Large intestine (tissue), 3 donors: ENCODE data around the gene SH2D4B. TPM values are rescaled to one million over a fixed set of nuclear protein-coding genes. Genes with fewer than 3 reads are reported as not detected.

ENCODE experiments used
- DNase-seq, 2 donors: peaks; one replicate each; pipeline versions ENCODE4 v3.0.0 to v3.0.0-alpha.2; 2013
- H3K27ac ChIP-seq: one replicate; pipeline ENCODE4 v1.5.1; 2013; ENCODE audit warnings: low read length
- H3K27me3 ChIP-seq: 2 replicates; pipeline ENCODE4 v1.6.1; 2013; ENCODE audit warnings: low read length; ENCODE audit not compliant: control insufficient read depth, insufficient read depth
- H3K36me3 ChIP-seq: 2 replicates; pipeline ENCODE4 v1.6.1; 2013; ENCODE audit warnings: low read length; ENCODE audit not compliant: control insufficient read depth, insufficient read depth
- H3K4me1 ChIP-seq: one replicate; pipeline ENCODE4 v1.6.1; 2013; ENCODE audit warnings: low read length; ENCODE audit not compliant: control insufficient read depth, insufficient read depth
- H3K4me3 ChIP-seq: one replicate; pipeline ENCODE4 v1.5.1; 2013; ENCODE audit warnings: low read length
- H3K9me3 ChIP-seq: one replicate; pipeline ENCODE4 v1.6.1; 2013; ENCODE audit warnings: mild to moderate bottlenecking, low read depth, low read length, moderate library complexity; ENCODE audit not compliant: control insufficient read depth
- WGBS: methylation state at CpG from one replicate; pipeline ENCODE4 v1.1.5; 2013; ENCODE audit warnings: low lambda C conversion rate; ENCODE audit not compliant: insufficient coverage; 5-methylcytosine and 5-hydroxymethylcytosine counted together
- polyA plus RNA-seq: library from polyadenylated mRNA; unstranded; fragments of 120-200 nt; gene quantifications from one replicate; pipeline ENCODE4 v1.2.1, GENCODE V29; 2013

Gene SH2D4B
- polyA plus RNA-seq, 1 donor = 0.01 TPM

DNA sequence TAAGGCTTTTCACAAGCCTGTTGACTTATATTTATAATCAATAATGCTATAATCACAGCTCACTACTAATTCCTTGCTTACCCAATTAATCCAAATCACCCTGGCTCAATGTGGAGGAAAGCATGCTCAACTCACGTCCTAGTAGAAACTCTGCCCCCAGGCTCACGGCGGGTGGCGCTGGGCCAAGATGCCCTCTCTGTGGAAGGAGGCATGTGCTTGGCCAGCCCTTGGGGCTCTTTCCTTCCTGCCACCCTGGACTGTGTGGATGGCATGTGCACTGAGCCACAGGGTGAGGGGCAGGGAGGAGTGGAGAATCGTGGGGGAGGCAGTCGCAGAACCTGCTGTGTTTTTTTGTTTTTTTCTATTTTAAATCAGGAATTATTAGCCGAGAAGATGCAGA, 96.2 kb downstream of the SH2D4B start:
- Histone ChIP-seq H3K4me3 (no peak overlapping the region), H3K9me3 (no peaks in the 10 kb centered on the region), H3K36me3 (no peaks in the 10 kb centered on the region), H3K27me3 (no peaks in the 10 kb centered on the region), H3K27ac (no peak overlapping the region), H3K4me1 (no peaks in the 10 kb centered on the region)
- WGBS = 100% methylated on average over 1 of the region's 7 CpGs
- no peak for DNase-seq

DNA sequence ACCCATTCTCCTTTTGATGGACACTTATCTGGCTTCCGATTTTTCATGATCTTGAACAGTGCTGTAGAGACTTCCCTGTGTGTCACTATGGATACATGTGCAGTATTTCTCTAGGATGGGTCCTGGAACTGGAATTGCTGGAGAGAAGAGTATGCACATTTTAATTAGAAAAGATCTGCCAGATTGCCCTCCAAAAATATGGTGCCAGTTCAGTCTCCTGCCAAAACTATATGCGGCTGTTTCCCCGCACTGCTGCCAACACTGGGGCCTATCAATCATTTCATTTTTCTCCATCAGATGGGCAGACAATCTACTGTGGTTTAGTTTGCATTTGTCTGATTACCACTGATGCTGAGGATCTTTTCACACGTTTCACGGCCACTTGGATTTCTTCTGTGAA, 105.0 kb downstream of the SH2D4B start:
- no peak for DNase-seq
- no peaks in the 10 kb centered on the region for H3K36me3 ChIP-seq
- WGBS = 93% methylated on average over 3 of the region's 5 CpGs
- H3K27ac ChIP-seq = no peak overlapping the region
- no peaks in the 10 kb centered on the region for H3K9me3 ChIP-seq
- no peaks in the 10 kb centered on the region for H3K4me1 ChIP-seq
- H3K27me3 ChIP-seq = no peaks in the 10 kb centered on the region
- H3K4me3 ChIP-seq = no peak overlapping the region

DNA sequence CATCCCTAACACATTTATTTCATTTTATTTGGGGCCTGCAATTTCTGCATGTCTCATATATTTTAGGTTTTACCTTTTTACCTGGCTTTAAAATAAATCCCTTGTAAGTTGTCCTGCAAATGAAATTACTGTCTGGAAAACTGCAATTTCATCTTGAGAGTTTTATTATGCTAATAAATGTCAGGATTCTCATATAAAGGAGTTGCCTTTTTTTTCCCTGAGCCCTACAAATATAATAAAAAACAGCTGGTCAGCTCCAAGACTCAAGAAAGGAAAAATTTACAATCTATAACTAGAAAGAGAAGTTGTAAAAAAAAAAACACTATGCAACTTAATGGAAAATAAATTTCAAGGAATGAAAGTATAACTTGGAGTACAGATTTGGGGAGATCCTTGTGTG, 108.7 kb downstream of the SH2D4B start:
- Histone ChIP-seq H3K4me1 (no peaks in the 10 kb centered on the region), H3K36me3 (no peaks in the 10 kb centered on the region), H3K4me3 (no peak overlapping the region), H3K27me3 (no peaks in the 10 kb centered on the region), H3K9me3 (no peaks in the 10 kb centered on the region), H3K27ac (no peak overlapping the region)
- DNase-seq = no peak

DNA sequence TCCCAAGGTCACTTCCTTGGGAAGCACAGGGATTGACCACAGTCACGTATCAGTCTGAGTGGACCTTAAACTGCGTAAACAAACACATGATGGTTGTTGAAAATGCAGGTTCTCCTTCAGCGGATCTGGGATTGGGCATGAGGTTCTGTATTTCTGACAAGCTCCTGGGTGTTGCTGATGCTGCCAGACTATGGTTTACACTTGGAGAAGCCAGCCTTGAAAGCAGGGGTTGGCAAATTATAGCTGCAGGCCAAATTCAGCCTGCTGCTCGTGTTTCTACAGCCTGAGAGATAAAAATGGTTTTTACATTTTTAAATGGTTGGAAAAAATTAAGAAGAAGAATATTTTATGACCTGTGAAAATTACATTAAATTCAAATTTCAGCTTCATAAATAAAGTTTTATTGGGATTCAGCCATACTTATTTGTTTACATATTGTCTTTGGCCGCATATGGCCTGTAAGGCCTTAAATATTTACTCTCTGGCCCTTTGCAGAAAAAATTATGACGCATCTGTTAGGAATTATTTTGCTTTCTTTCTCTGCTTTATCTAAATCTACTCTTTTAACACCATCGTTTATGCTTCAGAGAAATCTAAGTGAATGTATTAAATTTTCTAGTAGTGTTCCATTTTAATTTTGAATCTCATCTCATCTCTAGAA, 109.6 kb downstream of the SH2D4B start:
- 76% methylated on average over 4 of the region's 7 CpGs for WGBS

DNA sequence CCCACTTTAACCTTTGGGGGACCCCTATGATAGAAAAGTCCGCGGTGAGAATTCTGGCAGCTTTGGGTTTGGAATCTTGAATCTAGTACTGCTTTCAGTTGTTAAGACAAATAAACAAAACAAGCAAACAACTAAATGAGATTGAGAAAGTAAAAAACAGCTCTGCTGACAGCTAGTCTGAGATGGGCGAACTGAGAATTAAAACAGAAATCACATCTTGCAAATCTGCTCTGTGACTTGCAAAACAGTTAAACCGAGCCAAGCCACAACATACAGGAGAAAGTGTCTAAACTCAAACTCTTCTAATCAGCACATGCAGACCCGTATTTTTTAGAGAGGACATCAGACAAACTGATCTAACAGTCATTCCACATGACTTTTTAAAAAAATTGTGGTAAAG, 110.4 kb downstream of the SH2D4B start:
- 89% methylated on average over 3 of the region's 5 CpGs for WGBS
- no peak overlapping the region for H3K4me3 ChIP-seq
- H3K4me1 ChIP-seq = no peaks in the 10 kb centered on the region
- H3K9me3 ChIP-seq = no peaks in the 10 kb centered on the region
- DNase-seq = no peak
- no peak overlapping the region for H3K27ac ChIP-seq
- no peaks in the 10 kb centered on the region for H3K27me3 ChIP-seq
- no peaks in the 10 kb centered on the region for H3K36me3 ChIP-seq

More for the DNA sequence above, 109.6 kb downstream of the SH2D4B start:
- no peaks in the 10 kb centered on the region for H3K36me3 ChIP-seq
- no peak for DNase-seq
- H3K27me3 ChIP-seq = no peaks in the 10 kb centered on the region
- H3K4me1 ChIP-seq = no peaks in the 10 kb centered on the region
- H3K9me3 ChIP-seq = no peaks in the 10 kb centered on the region
- H3K27ac ChIP-seq = no peak overlapping the region
- no peak overlapping the region for H3K4me3 ChIP-seq

DNA sequence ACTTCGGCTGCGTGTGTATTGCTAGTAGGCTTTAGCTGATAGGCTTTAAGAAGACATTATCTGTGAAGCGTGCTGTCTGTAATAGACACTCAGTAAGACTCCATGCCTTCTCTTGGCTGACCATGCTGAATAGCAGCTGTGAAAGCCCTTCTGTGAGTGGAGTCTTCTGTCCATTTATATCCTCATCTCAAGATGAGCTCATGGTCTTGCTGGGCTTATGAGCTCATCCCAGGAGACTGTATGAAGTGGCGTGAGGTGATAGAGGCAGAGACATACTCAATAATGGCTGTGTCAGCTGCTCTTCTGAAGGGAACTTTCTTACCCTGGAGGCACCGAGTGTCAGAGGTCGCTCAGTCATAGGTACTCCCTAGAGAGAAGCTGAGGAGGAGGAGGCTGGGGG, 111.5 kb downstream of the SH2D4B start:
- DNase-seq = no peak
- Histone ChIP-seq H3K36me3 (no peaks in the 10 kb centered on the region), H3K4me3 (no peak overlapping the region), H3K27me3 (no peaks in the 10 kb centered on the region), H3K4me1 (no peaks in the 10 kb centered on the region), H3K27ac (no peak overlapping the region), H3K9me3 (no peaks in the 10 kb centered on the region)
- no CpG with 5 or more reads among the region's 6 CpGs for WGBS

DNA sequence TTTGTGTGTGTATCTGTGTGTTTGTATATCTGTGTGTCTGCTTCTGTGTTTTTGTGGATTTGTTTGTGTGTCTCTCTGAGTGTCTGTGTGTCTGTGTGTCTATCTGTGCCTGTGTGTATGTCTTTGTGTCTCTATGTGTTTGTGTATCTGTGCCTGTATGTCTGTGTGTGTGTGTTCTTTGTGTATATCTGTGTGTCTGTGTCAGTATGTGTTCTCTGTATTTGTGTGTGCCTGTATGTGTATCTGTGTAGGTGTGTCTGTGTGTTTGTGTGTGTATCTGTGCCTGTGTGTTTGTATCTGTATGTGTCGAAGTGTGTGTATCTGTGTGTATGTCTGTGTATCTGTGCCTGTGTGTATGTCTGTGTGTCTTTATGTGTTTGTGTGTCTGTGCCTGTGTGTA, 118.2 kb downstream of the SH2D4B start:
- WGBS = no CpG with 5 or more reads among the region's 1 CpG
- Histone ChIP-seq H3K4me3 (no peak overlapping the region), H3K36me3 (no peaks in the 10 kb centered on the region), H3K9me3 (peaks cover 21% of the 10 kb centered on the region), H3K27me3 (no peaks in the 10 kb centered on the region), H3K4me1 (no peaks in the 10 kb centered on the region), H3K27ac (no peak overlapping the region)
- DNase-seq = no peak

DNA sequence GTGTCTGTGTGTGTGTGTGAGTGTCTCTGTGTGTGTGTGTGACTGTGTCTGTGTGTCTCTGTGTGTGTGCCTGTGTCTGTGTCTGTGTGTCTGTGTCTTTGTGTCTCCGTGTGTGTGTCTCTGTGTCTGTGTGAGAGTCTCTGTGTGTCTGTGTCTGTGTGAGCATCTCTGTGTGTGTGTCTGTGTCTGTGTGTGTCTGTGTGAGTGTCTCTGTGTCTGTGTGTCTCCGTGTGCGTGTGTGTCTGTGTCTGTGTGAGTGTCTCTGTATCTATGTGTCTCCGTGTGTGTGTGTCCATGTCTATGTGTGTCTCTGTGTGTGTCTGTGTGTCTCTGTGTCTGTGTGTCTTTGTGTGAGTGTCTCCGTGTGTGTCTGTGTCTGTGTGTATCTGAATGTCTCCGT, 120.4 kb downstream of the SH2D4B start:
- Histone ChIP-seq H3K27ac (no peak overlapping the region), H3K27me3 (no peaks in the 10 kb centered on the region), H3K9me3 (peaks cover 21% of the 10 kb centered on the region), H3K4me3 (no peak overlapping the region), H3K36me3 (no peaks in the 10 kb centered on the region), H3K4me1 (no peaks in the 10 kb centered on the region)
- WGBS = no CpG with 5 or more reads among the region's 6 CpGs
- no peak for DNase-seq

DNA sequence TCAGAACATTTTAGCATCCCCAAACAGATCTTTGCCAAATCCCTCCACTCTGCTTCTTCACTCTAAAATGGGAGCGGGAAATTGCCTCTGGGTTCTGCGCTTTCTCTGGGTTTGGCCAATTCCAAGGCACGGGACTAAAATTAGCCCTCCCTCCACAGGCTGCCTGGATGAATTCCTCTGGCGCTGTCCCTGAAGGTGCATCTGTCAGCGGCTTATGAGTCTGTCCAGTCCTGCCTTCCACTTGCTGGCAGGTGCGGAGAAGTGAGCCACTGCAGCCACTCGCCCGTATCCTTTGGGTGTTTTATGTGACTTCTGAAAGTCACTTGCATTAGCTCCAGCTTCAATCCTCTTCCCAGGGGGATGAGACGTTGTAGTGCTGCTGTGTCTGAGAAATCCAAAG, 121.6 kb downstream of the SH2D4B start:
- DNase-seq = no peak
- no peak overlapping the region for H3K27ac ChIP-seq
- no peaks in the 10 kb centered on the region for H3K36me3 ChIP-seq
- H3K4me1 ChIP-seq = peaks cover 2% of the 10 kb centered on the region
- no CpG with 5 or more reads among the region's 9 CpGs for WGBS
- no peak overlapping the region for H3K4me3 ChIP-seq
- H3K9me3 ChIP-seq = peaks cover 21% of the 10 kb centered on the region
- H3K27me3 ChIP-seq = no peaks in the 10 kb centered on the region

DNA sequence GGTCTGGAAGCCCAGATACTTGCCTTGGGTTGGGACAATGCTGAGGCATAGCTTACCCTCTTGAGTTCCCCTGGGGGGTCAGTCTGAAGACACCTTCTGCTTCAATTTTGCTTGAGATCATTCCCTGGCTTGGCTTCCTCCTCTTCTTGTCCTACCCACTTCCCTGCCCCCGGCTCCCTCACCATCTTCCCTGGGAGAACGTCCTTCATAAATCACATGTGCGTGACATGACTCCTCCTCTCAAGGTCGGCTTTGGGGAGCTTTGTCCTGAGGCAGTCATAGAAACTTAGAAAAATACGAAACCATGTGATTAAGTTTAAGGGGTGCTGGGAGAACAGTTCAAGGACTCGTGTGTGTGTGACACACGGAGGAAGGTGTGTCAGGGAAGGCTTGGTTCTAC, 122.6 kb downstream of the SH2D4B start:
- H3K27ac ChIP-seq = no peak overlapping the region
- H3K4me3 ChIP-seq = no peak overlapping the region
- H3K36me3 ChIP-seq = no peaks in the 10 kb centered on the region
- WGBS = no CpG with 5 or more reads among the region's 7 CpGs
- no peaks in the 10 kb centered on the region for H3K27me3 ChIP-seq
- H3K9me3 ChIP-seq = peaks cover 21% of the 10 kb centered on the region
- H3K4me1 ChIP-seq = peaks cover 2% of the 10 kb centered on the region
- DNase-seq = no peak

DNA sequence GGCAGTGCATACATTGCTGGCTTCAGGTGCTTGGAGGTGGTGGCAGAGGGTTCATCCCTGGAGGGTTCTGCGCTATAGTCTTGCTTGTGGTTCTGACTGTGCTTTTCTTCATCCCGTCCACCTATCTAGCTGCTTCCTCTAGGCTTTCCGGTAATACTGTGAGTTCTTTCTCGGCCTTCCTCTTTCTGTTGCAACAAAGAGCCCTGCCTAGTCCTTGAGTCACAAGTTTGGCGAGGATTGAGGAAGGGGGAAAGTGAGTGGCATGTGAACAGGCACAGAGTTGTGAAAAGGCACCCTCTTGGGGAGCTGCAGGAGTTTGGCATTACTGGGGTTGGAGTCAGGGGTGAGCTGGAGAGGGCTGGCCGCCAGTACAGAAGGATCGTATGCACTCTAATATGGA, 123.0 kb downstream of the SH2D4B start:
- no peaks in the 10 kb centered on the region for H3K27me3 ChIP-seq
- H3K9me3 ChIP-seq = peaks cover 17% of the 10 kb centered on the region
- no peak overlapping the region for H3K4me3 ChIP-seq
- no CpG with 5 or more reads among the region's 7 CpGs for WGBS
- H3K4me1 ChIP-seq = peaks cover 2% of the 10 kb centered on the region
- H3K27ac ChIP-seq = no peak overlapping the region
- DNase-seq = no peak
- no peaks in the 10 kb centered on the region for H3K36me3 ChIP-seq
